Measurements from ENCODE around the gene LDB3. TPM values are rescaled to one million over a fixed set of nuclear protein-coding genes. Genes with fewer than 3 reads are reported as not detected.

LDB3 gene
- total and polyA plus RNA-seq, 2 donors (not counting 1 experiment from before 2014, with no cell fraction given) = under 0.01 to 0.20 TPM

GRCh38 chr10:86718556-86718955 lies 50.2 kb downstream of the LDB3 start:
- Histone ChIP-seq H3K9ac (ENCODE audit: insufficient read depth, low read length) (no peak overlapping the region), H4K20me1 (ENCODE audit: control insufficient read depth, extremely low read depth, insufficient read depth, low read length) (no peaks in the 10 kb centered on the region), H3K9me3 (ENCODE audit: control insufficient read depth, insufficient read depth, low read depth, low read length) (no peaks in the 10 kb centered on the region), H3K36me3 (ENCODE audit: control insufficient read depth, insufficient read depth, low read length) (no peaks in the 10 kb centered on the region), H3K4me2 (ENCODE audit: extremely low read depth, insufficient read depth, low read length) (no peak overlapping the region), H3K4me3 (replicated peaks in 1 of 4; ENCODE audit: control extremely low read depth in 1 of 4, insufficient read depth in 1 of 4, low read depth in 3 of 4, low read length in 4 of 4) (no peak overlapping the region), H3K27me3 (ENCODE audit: control insufficient read depth, insufficient read depth, low read length) (no peaks in the 10 kb centered on the region), H2AFZ (ENCODE audit: low read length) (no peak overlapping the region), H3K27ac (ENCODE audit: insufficient read depth, low read length) (no peak overlapping the region), H3K79me2 (ENCODE audit: control insufficient read depth, insufficient read depth, low read length) (no peaks in the 10 kb centered on the region), H3K4me1 (ENCODE audit: control insufficient read depth, extremely low read depth, insufficient read depth, low read length) (no peaks in the 10 kb centered on the region)
- no peak for TF ChIP-seq EZH2 (IDR thresholded peaks at IDR 0.05; ENCODE audit: low read length, missing control alignments)
- TF ChIP-seq, protein P1, sequence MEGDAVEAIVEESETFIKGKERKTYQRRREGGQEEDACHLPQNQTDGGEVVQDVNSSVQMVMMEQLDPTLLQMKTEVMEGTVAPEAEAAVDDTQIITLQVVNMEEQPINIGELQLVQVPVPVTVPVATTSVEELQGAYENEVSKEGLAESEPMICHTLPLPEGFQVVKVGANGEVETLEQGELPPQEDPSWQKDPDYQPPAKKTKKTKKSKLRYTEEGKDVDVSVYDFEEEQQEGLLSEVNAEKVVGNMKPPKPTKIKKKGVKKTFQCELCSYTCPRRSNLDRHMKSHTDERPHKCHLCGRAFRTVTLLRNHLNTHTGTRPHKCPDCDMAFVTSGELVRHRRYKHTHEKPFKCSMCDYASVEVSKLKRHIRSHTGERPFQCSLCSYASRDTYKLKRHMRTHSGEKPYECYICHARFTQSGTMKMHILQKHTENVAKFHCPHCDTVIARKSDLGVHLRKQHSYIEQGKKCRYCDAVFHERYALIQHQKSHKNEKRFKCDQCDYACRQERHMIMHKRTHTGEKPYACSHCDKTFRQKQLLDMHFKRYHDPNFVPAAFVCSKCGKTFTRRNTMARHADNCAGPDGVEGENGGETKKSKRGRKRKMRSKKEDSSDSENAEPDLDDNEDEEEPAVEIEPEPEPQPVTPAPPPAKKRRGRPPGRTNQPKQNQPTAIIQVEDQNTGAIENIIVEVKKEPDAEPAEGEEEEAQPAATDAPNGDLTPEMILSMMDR (conservative IDR thresholded peaks at IDR 0.05 in 1 of 2, IDR thresholded peaks at IDR 0.05 in 1 of 2; ENCODE audit: low read depth in 1 of 2, low read length in 2 of 2) = no peak
- DNase-seq (ENCODE audit: low read depth in 2 of 2) = no peak

DNA sequence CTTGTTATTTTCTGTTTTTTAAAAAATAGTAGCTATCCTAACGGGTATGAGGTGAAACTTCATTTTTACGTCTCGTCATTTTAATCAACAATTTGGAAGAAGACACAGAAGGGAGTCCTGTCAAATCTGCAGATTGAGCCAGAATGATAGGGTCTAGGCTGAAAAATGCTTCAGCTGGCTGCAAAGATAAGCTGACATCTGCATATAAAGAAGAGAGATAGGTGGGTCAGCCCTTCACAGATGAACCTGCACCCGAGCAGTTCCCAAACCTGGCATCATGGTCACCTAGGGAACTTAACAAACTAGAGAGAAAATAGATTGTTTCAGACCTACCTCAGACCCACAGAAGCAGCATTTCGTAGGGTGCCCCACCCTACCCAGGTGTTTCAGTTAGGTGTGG lies 52.9 kb downstream of the LDB3 start:
- TF ChIP-seq EZH2 (IDR thresholded peaks at IDR 0.05; ENCODE audit: low read length, missing control alignments) = no peak
- TF ChIP-seq, protein P1 (conservative IDR thresholded peaks at IDR 0.05 in 1 of 2, IDR thresholded peaks at IDR 0.05 in 1 of 2; ENCODE audit: low read depth in 1 of 2, low read length in 2 of 2) = no peak
- Histone ChIP-seq H2AFZ (ENCODE audit: low read length) (no peak overlapping the region), H4K20me1 (ENCODE audit: control insufficient read depth, extremely low read depth, insufficient read depth, low read length) (no peaks in the 10 kb centered on the region), H3K79me2 (ENCODE audit: control insufficient read depth, insufficient read depth, low read length) (no peaks in the 10 kb centered on the region), H3K27ac (ENCODE audit: insufficient read depth, low read length) (no peak overlapping the region), H3K36me3 (ENCODE audit: control insufficient read depth, insufficient read depth, low read length) (no peaks in the 10 kb centered on the region), H3K9me3 (ENCODE audit: control insufficient read depth, insufficient read depth, low read depth, low read length) (no peaks in the 10 kb centered on the region), H3K4me1 (ENCODE audit: control insufficient read depth, extremely low read depth, insufficient read depth, low read length) (no peaks in the 10 kb centered on the region), H3K9ac (ENCODE audit: insufficient read depth, low read length) (no peak overlapping the region), H3K27me3 (ENCODE audit: control insufficient read depth, insufficient read depth, low read length) (no peaks in the 10 kb centered on the region), H3K4me2 (ENCODE audit: extremely low read depth, insufficient read depth, low read length) (no peak overlapping the region), H3K4me3 (replicated peaks in 1 of 4; ENCODE audit: control extremely low read depth in 1 of 4, insufficient read depth in 1 of 4, low read depth in 3 of 4, low read length in 4 of 4) (no peak overlapping the region)
- DNase-seq (ENCODE audit: low read depth in 2 of 2) = no peak

- Histone ChIP-seq H3K27ac (ENCODE audit: insufficient read depth, low read length) (no peak overlapping the region), H3K9me3 (ENCODE audit: control insufficient read depth, insufficient read depth, low read depth, low read length) (no peaks in the 10 kb centered on the region), H3K36me3 (ENCODE audit: control insufficient read depth, insufficient read depth, low read length) (no peaks in the 10 kb centered on the region), H3K27me3 (ENCODE audit: control insufficient read depth, insufficient read depth, low read length) (no peaks in the 10 kb centered on the region), H3K79me2 (ENCODE audit: control insufficient read depth, insufficient read depth, low read length) (no peaks in the 10 kb centered on the region), H2AFZ (ENCODE audit: low read length) (no peak overlapping the region), H3K4me1 (ENCODE audit: control insufficient read depth, extremely low read depth, insufficient read depth, low read length) (no peaks in the 10 kb centered on the region), H3K4me3 (replicated peaks in 1 of 4; ENCODE audit: control extremely low read depth in 1 of 4, insufficient read depth in 1 of 4, low read depth in 3 of 4, low read length in 4 of 4) (no peak overlapping the region), H3K9ac (ENCODE audit: insufficient read depth, low read length) (no peak overlapping the region), H4K20me1 (ENCODE audit: control insufficient read depth, extremely low read depth, insufficient read depth, low read length) (no peaks in the 10 kb centered on the region), H3K4me2 (ENCODE audit: extremely low read depth, insufficient read depth, low read length) (no peak overlapping the region)
- no peak for DNase-seq (ENCODE audit: low read depth in 2 of 2)
- no peak for TF ChIP-seq EZH2 (IDR thresholded peaks at IDR 0.05; ENCODE audit: low read length, missing control alignments)
- TF ChIP-seq, protein P1 (conservative IDR thresholded peaks at IDR 0.05 in 1 of 2, IDR thresholded peaks at IDR 0.05 in 1 of 2; ENCODE audit: low read depth in 1 of 2, low read length in 2 of 2) = no peak
Observed at GRCh38 chr10:86723009-86723408, 54.7 kb downstream of the LDB3 start.

All from fibroblast of lung (primary cell).